RPMI8226 (cell line): ENCODE measurements around the gene SPI1.
A peak's percentile ranks its signal among the peaks of the same experiment; 100 is the strongest.
"Not testable (repeated sequence)": the region's sequence is repeated elsewhere in the genome, so short reads cannot be mapped to it uniquely, and the experiment has no call there.

Source experiments
- DNase-seq: peaks from one replicate; pipeline ENCODE4 v3.0.0-alpha.2; 2015

SPI1 gene

GRCh38 chr11:47337229-47337924, 41.0 kb downstream of the SPI1 start:
- no peak for DNase-seq

- DNase-seq: no peak
Observed at GRCh38 chr11:47336595-47336994, 41.8 kb downstream of the SPI1 start.

- DNase-seq: no peak
Observed at GRCh38 chr11:47335733-47336132, 42.6 kb downstream of the SPI1 start.

GRCh38 chr11:47334699-47335411, 43.5 kb downstream of the SPI1 start:
- not testable (repeated sequence) for DNase-seq

GRCh38 chr11:47333886-47334443, 44.4 kb downstream of the SPI1 start:
- DNase-seq: no peak

- no peak for DNase-seq
Observed at GRCh38 chr11:47333526-47333845, 44.9 kb downstream of the SPI1 start.

GRCh38 chr11:47332791-47333525, 45.4 kb downstream of the SPI1 start:
- no peak for DNase-seq

GRCh38 chr11:47332303-47332711, 46.0 kb downstream of the SPI1 start:
- DNase-seq: no peak

GRCh38 chr11:47331454-47332302, 46.7 kb downstream of the SPI1 start:
- DNase-seq: no peak

GRCh38 chr11:47329987-47330931, 48.1 kb downstream of the SPI1 start:
- DNase-seq: no peak

GRCh38 chr11:47329431-47329986, 48.8 kb downstream of the SPI1 start:
- no peak for DNase-seq

GRCh38 chr11:47328449-47329390, 49.6 kb downstream of the SPI1 start:
- no peak for DNase-seq

GRCh38 chr11:47327949-47328348, 50.4 kb downstream of the SPI1 start:
- no peak for DNase-seq

- no peak for DNase-seq
Observed at GRCh38 chr11:47327025-47327424, 51.3 kb downstream of the SPI1 start.

GRCh38 chr11:47326198-47326597, 52.1 kb downstream of the SPI1 start:
- no peak for DNase-seq

- peak; percentile 95 for DNase-seq
Observed at GRCh38 chr11:47325271-47326041, 52.9 kb downstream of the SPI1 start.

- no peak for DNase-seq
Observed at GRCh38 chr11:47324520-47324919, 53.8 kb downstream of the SPI1 start.

- DNase-seq: no peak
Observed at GRCh38 chr11:47318166-47318565, 60.2 kb downstream of the SPI1 start.
